HepG2 (cell line): Measurements from ENCODE around the gene RNF125.

Experiments
- CREM ChIP-seq, 2 experiments: sonication (generic) in 1 of 2; formaldehyde crosslinking in 1 of 2; IDR thresholded peaks; 2 replicates each; pipeline versions ENCODE4 v1.4.0 to v1.6.1; 2016 to 2020; ENCODE audit warnings: antibody characterized with exemption in 1 of 2, mild to moderate bottlenecking in 1 of 2, missing genetic modification reagents in 1 of 2
- CTCF ChIP-seq: sonication (generic); formaldehyde crosslinking; IDR thresholded peaks from 2 replicates; pipeline ENCODE4 v1.5.0; 2020; ENCODE audit warnings: mild to moderate bottlenecking, missing genetic modification reagents, moderate library complexity
- REST ChIP-seq, 2 experiments: IDR thresholded peaks; 2 replicates each; pipeline ENCODE4 v1.6.1; 2011 to 2012; ENCODE audit warnings: low read length in 2 of 2, borderline replicate concordance in 1 of 2, low read depth in 1 of 2, mild to moderate bottlenecking in 1 of 2, moderate library complexity in 1 of 2
- ZBTB10 ChIP-seq: sonication (generic); formaldehyde crosslinking; IDR thresholded peaks from 2 replicates; pipeline ENCODE4 v1.4.0; 2020; ENCODE audit warnings: missing genetic modification reagents, borderline replicate concordance
- ZBTB7A ChIP-seq: sonication (generic); formaldehyde crosslinking; IDR thresholded peaks from 2 replicates; pipeline ENCODE4 v1.8.0; 2022; ENCODE audit warnings: mild to moderate bottlenecking, missing genetic modification reagents
- ZNF572 ChIP-seq: sonication (generic); formaldehyde crosslinking; IDR thresholded peaks from 2 replicates; pipeline ENCODE4 v1.5.1; 2020; ENCODE audit warnings: mild to moderate bottlenecking, missing genetic modification reagents
- ZNF740 ChIP-seq: sonication (generic); formaldehyde crosslinking; IDR thresholded peaks from 2 replicates; pipeline ENCODE4 v1.4.0; 2020; ENCODE audit warnings: missing genetic modification reagents
- ZNF816 ChIP-seq: sonication (generic); formaldehyde crosslinking; IDR thresholded peaks from 2 replicates; pipeline ENCODE4 v1.8.0; 2022; ENCODE audit warnings: missing genetic modification reagents, mild to moderate bottlenecking, borderline replicate concordance

- TF ChIP-seq ZNF572 (CRISPR knock-in tag): no peak
- TF ChIP-seq CTCF (CRISPR knock-in tag): no peak
- TF ChIP-seq REST (IDR thresholded peaks at IDR 0.05; ENCODE audit: borderline replicate concordance in 1 of 2, low read depth in 1 of 2, low read length in 2 of 2): no peak
- TF ChIP-seq CREM (IDR thresholded peaks at IDR 0.05): no peak
- TF ChIP-seq CREM (CRISPR knock-in tag; IDR thresholded peaks at IDR 0.05): no peak
- TF ChIP-seq ZBTB7A (CRISPR knock-in tag): no peak
- no peak for TF ChIP-seq ZNF740 (CRISPR knock-in tag)
- TF ChIP-seq ZBTB10 (CRISPR knock-in tag): no peak
- no peak for TF ChIP-seq ZNF816 (CRISPR knock-in tag)
Measured at GRCh38 chr18:32032609-32033008, 14.0 kb downstream of the RNF125 start.
